Psoas muscle (tissue), 8 donors: ENCODE measurements around the gene TTBK2. TPM values are rescaled to one million over a fixed set of nuclear protein-coding genes. Genes with fewer than 3 reads are reported as not detected.
"Not testable (repeated sequence)": the region's sequence is repeated elsewhere in the genome, so short reads cannot be mapped to it uniquely, and the experiment has no call there.

ENCODE experiments used
- ATAC-seq, 4 donors: fragments of 200-7000 bp; cut with Tn5 transposase; one replicate each; pipeline ENCODE4 v1.9.1; 2020; ENCODE audit warnings: moderate library complexity in 3 of 4, mild to moderate bottlenecking in 2 of 4
- DNase-seq, 2 donors: peaks; one replicate each; pipeline ENCODE4 v3.0.0-alpha.2; 2020
- H3K27ac ChIP-seq: fragments of 200-600 bp; one replicate; pipeline ENCODE4 v1.8.0; 2022
- H3K27me3 ChIP-seq, 3 donors: fragments of 200-600 bp in 1 of 3; one replicate each; pipeline versions ENCODE4 v1.6.1 to v1.8.0; 2013 to 2022; ENCODE audit warnings: low read length in 2 of 3, mild to moderate bottlenecking in 2 of 3, moderate library complexity in 1 of 3; ENCODE audit not compliant: insufficient read depth in 3 of 3
- H3K36me3 ChIP-seq, 2 donors: fragments of 200-600 bp in 1 of 2; one replicate each; pipeline versions ENCODE4 v1.6.1 to v1.8.0; 2013 to 2022; ENCODE audit warnings: low read depth in 1 of 2, mild to moderate bottlenecking in 1 of 2, moderate library complexity in 1 of 2; ENCODE audit not compliant: insufficient read depth in 1 of 2
- H3K4me1 ChIP-seq: fragments of 200-600 bp; one replicate; pipeline ENCODE4 v1.8.0; 2022
- H3K4me3 ChIP-seq: fragments of 200-600 bp; one replicate; pipeline ENCODE4 v1.8.0; 2022; ENCODE audit warnings: mild to moderate bottlenecking
- H3K9me3 ChIP-seq: fragments of 200-600 bp; one replicate; pipeline ENCODE4 v1.8.0; 2022
- CTCF ChIP-seq: fragments of 200-600 bp; IDR thresholded peaks from one replicate; pipeline ENCODE4 v1.8.0; 2022; ENCODE audit warnings: antibody characterized with exemption
- WGBS, 3 donors: extraction: QIAGEN DNeasy Blood & Tissue Kit; methylation state at CpG; one replicate each; pipeline versions ENCODE4 v1.1.6 to v1.1.7; 2013; 5-methylcytosine and 5-hydroxymethylcytosine counted together
- intact Hi-C, 2 donors: fragments of 100-400 bp; cut with DNase I; formaldehyde crosslinking; loops; one replicate each; pipeline versions ENCODE4 v1.11.0 to v1.14.2; 2022
- polyA plus RNA-seq, 3 donors: library from polyadenylated mRNA; stranded (reverse); fragments of 200-250 nt; gene quantifications; one replicate each; pipeline ENCODE4 v1.2.3, GENCODE V29; 2013
- total RNA-seq, 4 donors: library from RNA; stranded (reverse); fragmentation: NEBNext Ultra II Directional in 2 of 4; extraction: Animal tissue kit (Norgen Biotek cat#: 25700) in 2 of 4; gene quantifications; one replicate each; pipeline versions ENCODE4 v1.2.1 to v1.2.4, GENCODE V29; 2021 to 2023
- donor health status: healthy with polysubstance abuse.
- donor health status: DM: no; HTN: no; CAD: no; lungs with moderate emphysema.
- donor health status: Bipolar disorder and iron deficiency.
- donor health status: healthy.
- donor health status: DM: yes; HTN: yes; CAD: no.
- donor health status: DM: no; HTN: no; CAD: no.
- donor health status: DM: no; HTN: no; CAD: no.
- donor health status: DM: yes; HTN: yes; CAD: no.

The TTBK2 gene
- total and polyA plus RNA-seq, 7 donors, result 1.4 to 23.0 (median 15.8) TPM

- intact Hi-C loops, result loop anchor here in 1 of 2 donors (5.0 kb wide), 1 partner anchor 58 kb away; no protein-coding TSS in a partner anchor
- WGBS, 3 donors, result 45 to 59% (median 48%) methylated on average over 5 of the region's 5 CpGs
- H3K4me3 ChIP-seq, result no peak overlapping the region
Measured at GRCh38 chr15:42914728-42915497, 5.7 kb downstream of the TTBK2 start.

GRCh38 chr15:42911058-42911592 is 9.5 kb downstream of the TTBK2 start:
- intact Hi-C loops, result no loop called here
- H3K27ac ChIP-seq, result no peak overlapping the region
- ATAC-seq (peak; percentile 58 to 92 (median 86)), DNase-seq (no peak)
- TF ChIP-seq CTCF, result no peak
- WGBS, 3 donors, result 45 to 64% (median 61%) methylated on average over 5 of the region's 5 CpGs
- H3K4me1 ChIP-seq, result peaks cover 24% of the 10 kb centered on the region
- no peak overlapping the region for H3K4me3 ChIP-seq
- no peaks in the 10 kb centered on the region for H3K9me3 ChIP-seq
- H3K27me3 ChIP-seq, result no peaks in the 10 kb centered on the region
- no peaks in the 10 kb centered on the region for H3K36me3 ChIP-seq

More at GRCh38 chr15:42914728-42915497, 5.7 kb downstream of the TTBK2 start:
- ATAC-seq (no peak), DNase-seq (no peak)
- H3K9me3 ChIP-seq, result no peaks in the 10 kb centered on the region
- H3K27me3 ChIP-seq, result no peaks in the 10 kb centered on the region
- no peak for TF ChIP-seq CTCF
- peaks cover 34% of the 10 kb centered on the region for H3K4me1 ChIP-seq
- H3K36me3 ChIP-seq, result no peaks in the 10 kb centered on the region
- H3K27ac ChIP-seq, result no peak overlapping the region

GRCh38 chr15:42908538-42908937 is 12.0 kb downstream of the TTBK2 start:
- intact Hi-C loops, result no loop called here
- Histone ChIP-seq H3K36me3 (no peaks in the 10 kb centered on the region), H3K27me3 (no peaks in the 10 kb centered on the region), H3K9me3 (no peaks in the 10 kb centered on the region), H3K27ac (no peak overlapping the region), H3K4me1 (peaks cover 19% of the 10 kb centered on the region), H3K4me3 (no peak overlapping the region)
- no peak for DNase-seq
- WGBS, 3 donors, result 63 to 71% (median 65%) methylated on average over 2 of the region's 2 CpGs
- no peak for ATAC-seq
- TF ChIP-seq CTCF, result no peak

GRCh38 chr15:42903388-42904324 is 16.9 kb downstream of the TTBK2 start:
- Histone ChIP-seq H3K4me1 (peaks cover 12% of the 10 kb centered on the region), H3K4me3 (no peak overlapping the region), H3K27me3 (no peaks in the 10 kb centered on the region), H3K27ac (peak overlapping the region; percentile 56), H3K36me3 (no peaks in the 10 kb centered on the region), H3K9me3 (no peaks in the 10 kb centered on the region)
- WGBS, 3 donors, result 69 to 84% (median 74%) methylated on average over 5 of the region's 5 CpGs
- ATAC-seq, result peak; percentile 35 to 77 (median 49)
- no peak for DNase-seq
- intact Hi-C loops, result no loop called here
- no peak for TF ChIP-seq CTCF

- H3K4me1 ChIP-seq, H3K36me3 ChIP-seq, H3K9me3 ChIP-seq, intact Hi-C loops, H3K4me3 ChIP-seq, DNase-seq, ATAC-seq, H3K27ac ChIP-seq, H3K27me3 ChIP-seq: not testable (repeated sequence)
- 92 to 100% (median 94%) methylated on average over 1 of the region's 1 CpG for WGBS, 3 donors
Measured at GRCh38 chr15:42893911-42894310, 26.7 kb downstream of the TTBK2 start.
